Breast epithelium (tissue), 3 donors: ENCODE results near the gene SLC35E2B.

Experiments used
- POLR2A ChIP-seq: fragments of 450-650 bp; IDR thresholded peaks from one replicate; pipeline ENCODE4 v1.6.1; 2016; ENCODE audit warnings: antibody characterized with exemption, mild to moderate bottlenecking, moderate library complexity
- TF ChIP-seq, protein P1 (sequence below), 3 donors: fragments of 450-650 bp; IDR thresholded peaks; one replicate each; pipeline ENCODE4 v1.5.1; 2016 to 2017; ENCODE audit warnings: antibody characterized with exemption in 3 of 3, mild to moderate bottlenecking in 3 of 3, moderate library complexity in 3 of 3

DNA sequence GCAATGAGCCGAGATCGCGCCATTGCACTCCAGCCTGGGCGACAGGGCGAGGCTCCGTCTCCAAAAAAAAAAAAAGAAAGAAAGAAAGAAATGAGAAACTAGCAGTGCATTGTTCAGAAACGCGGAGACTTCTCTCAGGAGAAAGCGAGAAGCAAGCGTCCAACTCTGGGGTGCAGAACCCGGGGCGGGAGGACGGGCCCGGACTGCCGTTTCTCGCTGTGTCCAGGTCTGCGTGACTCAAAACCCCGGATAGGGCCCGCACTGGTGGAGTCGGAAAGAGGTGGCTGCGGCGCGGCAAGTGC is 77.7 kb downstream of the SLC35E2B start:
- TF ChIP-seq, protein P1, sequence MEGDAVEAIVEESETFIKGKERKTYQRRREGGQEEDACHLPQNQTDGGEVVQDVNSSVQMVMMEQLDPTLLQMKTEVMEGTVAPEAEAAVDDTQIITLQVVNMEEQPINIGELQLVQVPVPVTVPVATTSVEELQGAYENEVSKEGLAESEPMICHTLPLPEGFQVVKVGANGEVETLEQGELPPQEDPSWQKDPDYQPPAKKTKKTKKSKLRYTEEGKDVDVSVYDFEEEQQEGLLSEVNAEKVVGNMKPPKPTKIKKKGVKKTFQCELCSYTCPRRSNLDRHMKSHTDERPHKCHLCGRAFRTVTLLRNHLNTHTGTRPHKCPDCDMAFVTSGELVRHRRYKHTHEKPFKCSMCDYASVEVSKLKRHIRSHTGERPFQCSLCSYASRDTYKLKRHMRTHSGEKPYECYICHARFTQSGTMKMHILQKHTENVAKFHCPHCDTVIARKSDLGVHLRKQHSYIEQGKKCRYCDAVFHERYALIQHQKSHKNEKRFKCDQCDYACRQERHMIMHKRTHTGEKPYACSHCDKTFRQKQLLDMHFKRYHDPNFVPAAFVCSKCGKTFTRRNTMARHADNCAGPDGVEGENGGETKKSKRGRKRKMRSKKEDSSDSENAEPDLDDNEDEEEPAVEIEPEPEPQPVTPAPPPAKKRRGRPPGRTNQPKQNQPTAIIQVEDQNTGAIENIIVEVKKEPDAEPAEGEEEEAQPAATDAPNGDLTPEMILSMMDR (IDR thresholded peaks at IDR 0.05): no peak
- no peak for TF ChIP-seq POLR2A
